Measurements from ENCODE around the gene PRSS58. TPM values are rescaled to one million over a fixed set of nuclear protein-coding genes. Genes with fewer than 3 reads are reported as not detected.

The PRSS58 gene
- total RNA-seq, 3 donors from 2014 or later: not detected

DNA sequence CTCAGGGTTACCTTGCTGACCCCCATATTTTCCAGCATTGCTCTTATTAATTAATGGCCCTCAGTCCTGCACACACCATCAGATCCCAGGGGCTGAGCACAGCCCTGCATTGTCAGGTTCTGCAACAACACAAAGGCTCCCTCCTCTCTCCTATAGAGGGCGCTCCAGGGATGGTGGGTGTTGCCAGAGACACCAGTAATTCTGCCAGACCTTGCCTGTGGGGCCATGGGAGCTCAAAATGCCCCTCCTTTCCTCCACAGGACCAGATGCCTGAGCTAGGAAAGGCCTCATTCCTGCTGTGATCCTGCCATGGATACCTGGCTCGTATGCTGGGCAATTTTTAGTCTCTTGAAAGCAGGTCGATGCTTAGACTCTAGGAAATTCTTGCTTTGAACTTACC lies 42.8 kb upstream of the PRSS58 start:
- no peaks in the 10 kb centered on the region for H3K4me1 ChIP-seq
- no peak for TF ChIP-seq CTCF (IDR thresholded peaks at IDR 0.05)
- no peak for TF ChIP-seq POLR2A (IDR thresholded peaks at IDR 0.05)
- TF ChIP-seq POLR2AphosphoS5 (IDR thresholded peaks at IDR 0.05): no peak
- intact Hi-C loops (cut with DNase I; ENCODE audit: low total_unique reads): no loop called here
- H3K4me3 ChIP-seq: no peak overlapping the region
- no peaks in the 10 kb centered on the region for H3K36me3 ChIP-seq
- H3K9me3 ChIP-seq: no peaks in the 10 kb centered on the region
- H3K27me3 ChIP-seq: peaks cover 0 to 9% of the 10 kb centered on the region in 2 donors
- DNase-seq (ENCODE audit: low spot score in 2 of 2): no peak
- no peak overlapping the region for H3K27ac ChIP-seq

DNA sequence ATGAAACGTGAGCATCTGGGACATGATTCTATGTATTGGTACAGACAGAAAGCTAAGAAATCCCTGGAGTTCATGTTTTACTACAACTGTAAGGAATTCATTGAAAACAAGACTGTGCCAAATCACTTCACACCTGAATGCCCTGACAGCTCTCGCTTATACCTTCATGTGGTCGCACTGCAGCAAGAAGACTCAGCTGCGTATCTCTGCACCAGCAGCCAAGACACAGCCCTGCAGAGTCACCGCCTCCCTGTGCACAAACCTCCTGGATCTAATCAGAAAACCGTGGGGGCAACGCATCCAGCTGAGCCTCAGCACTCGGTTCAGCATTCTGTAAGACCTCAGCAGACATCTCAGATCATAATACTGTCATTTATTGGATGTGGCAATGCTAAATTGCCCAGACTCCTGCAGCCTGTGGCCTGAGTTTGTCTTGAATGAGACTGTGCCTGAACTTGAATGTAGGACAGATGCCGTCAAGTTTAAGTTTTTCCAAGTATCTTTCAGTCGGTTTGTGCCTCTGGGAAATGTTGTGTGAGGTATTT lies 41.5 kb upstream of the PRSS58 start:
- Histone ChIP-seq H3K9me3 (no peaks in the 10 kb centered on the region), H3K36me3 (no peaks in the 10 kb centered on the region), H3K4me3 (no peak overlapping the region), H3K27me3 (peaks cover 0 to 9% of the 10 kb centered on the region in 2 donors), H3K4me1 (no peaks in the 10 kb centered on the region), H3K27ac (no peak overlapping the region)
- intact Hi-C loops (cut with DNase I; ENCODE audit: low total_unique reads): no loop called here
- TF ChIP-seq CTCF (IDR thresholded peaks at IDR 0.05) (no peak), POLR2AphosphoS5 (IDR thresholded peaks at IDR 0.05) (no peak), POLR2A (IDR thresholded peaks at IDR 0.05) (no peak)
- DNase-seq (ENCODE audit: low spot score in 2 of 2): no peak

- intact Hi-C loops (cut with DNase I; ENCODE audit: low total_unique reads): no loop called here
- Histone ChIP-seq H3K27me3 (peaks cover 0 to 9% of the 10 kb centered on the region in 2 donors), H3K27ac (no peak overlapping the region), H3K9me3 (no peaks in the 10 kb centered on the region), H3K4me3 (no peak overlapping the region), H3K36me3 (no peaks in the 10 kb centered on the region), H3K4me1 (no peaks in the 10 kb centered on the region)
- no peak for TF ChIP-seq CTCF (IDR thresholded peaks at IDR 0.05)
- TF ChIP-seq POLR2AphosphoS5 (IDR thresholded peaks at IDR 0.05): no peak
- no peak for TF ChIP-seq POLR2A (IDR thresholded peaks at IDR 0.05)
- DNase-seq (ENCODE audit: low spot score in 2 of 2): no peak
These were observed 40.8 kb upstream of the PRSS58 start for GRCh38 chr7:142298627-142299026.

- Histone ChIP-seq H3K27me3 (peaks cover 0 to 9% of the 10 kb centered on the region in 2 donors), H3K4me1 (no peaks in the 10 kb centered on the region), H3K27ac (no peak overlapping the region), H3K9me3 (no peaks in the 10 kb centered on the region), H3K36me3 (no peaks in the 10 kb centered on the region), H3K4me3 (no peak overlapping the region)
- TF ChIP-seq POLR2AphosphoS5 (IDR thresholded peaks at IDR 0.05): no peak
- TF ChIP-seq CTCF (IDR thresholded peaks at IDR 0.05): no peak
- TF ChIP-seq POLR2A (IDR thresholded peaks at IDR 0.05): no peak
- DNase-seq (ENCODE audit: low spot score in 2 of 2): no peak
- intact Hi-C loops (cut with DNase I; ENCODE audit: low total_unique reads): no loop called here
These were observed 40.2 kb upstream of the PRSS58 start for GRCh38 chr7:142298009-142298408.

DNA sequence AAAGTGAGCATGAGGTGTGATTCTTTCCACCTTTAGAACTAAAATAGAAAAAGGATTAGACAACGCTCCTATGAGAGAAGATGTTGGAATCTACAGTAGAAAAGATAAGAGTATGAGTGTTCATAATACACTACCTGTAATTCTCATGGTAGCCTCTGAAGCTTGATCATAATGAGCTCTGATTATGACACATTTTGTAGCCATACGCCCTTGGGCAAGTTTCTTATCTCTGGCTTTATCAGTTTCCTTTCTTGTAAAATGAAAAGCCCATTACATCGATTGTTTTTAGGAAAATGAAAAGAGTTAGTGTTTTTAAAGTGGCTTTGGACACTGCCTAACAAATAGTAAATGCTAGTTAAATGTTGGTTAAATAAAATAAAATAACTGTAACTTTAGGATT lies 22.4 kb upstream of the PRSS58 start:
- Histone ChIP-seq H3K27me3 (no peaks in the 10 kb centered on the region), H3K4me3 (no peak overlapping the region), H3K27ac (no peak overlapping the region), H3K36me3 (no peaks in the 10 kb centered on the region), H3K4me1 (no peaks in the 10 kb centered on the region), H3K9me3 (peaks cover 0 to 11% of the 10 kb centered on the region in 2 donors)
- intact Hi-C loops (cut with DNase I; ENCODE audit: low total_unique reads): no loop called here
- DNase-seq (ENCODE audit: low spot score in 2 of 2): no peak
- no peak for TF ChIP-seq POLR2A (IDR thresholded peaks at IDR 0.05)
- no peak for TF ChIP-seq POLR2AphosphoS5 (IDR thresholded peaks at IDR 0.05)
- no peak for TF ChIP-seq CTCF (IDR thresholded peaks at IDR 0.05)

All from breast epithelium (tissue), 4 donors.